Skeletal muscle satellite cell (primary cell): ENCODE data around the gene SLC27A1.
"Not testable (repeated sequence)": the region's sequence is repeated elsewhere in the genome, so short reads cannot be mapped to it uniquely, and the experiment has no call there.

Experiments used
- H3K27me3 ChIP-seq: 2 replicates; pipeline ENCODE4 v1.7.0; 2013; ENCODE audit warnings: low read length; ENCODE audit not compliant: control insufficient read depth, insufficient read depth
- H3K36me3 ChIP-seq: 2 replicates; pipeline ENCODE4 v1.7.0; 2013; ENCODE audit warnings: mild to moderate bottlenecking, control low read depth, low read length; ENCODE audit not compliant: insufficient read depth
- H3K4me1 ChIP-seq: 2 replicates; pipeline ENCODE4 v1.7.0; 2013; ENCODE audit warnings: low read length; ENCODE audit not compliant: control insufficient read depth, insufficient read depth
- H3K4me2 ChIP-seq: 2 replicates; pipeline ENCODE4 v1.7.0; 2013; ENCODE audit warnings: mild to moderate bottlenecking, low read length
- H3K4me3 ChIP-seq: 2 replicates; pipeline ENCODE4 v1.7.0; 2013; ENCODE audit warnings: low read length
- H3K9ac ChIP-seq: 2 replicates; pipeline ENCODE4 v1.7.0; 2013; ENCODE audit warnings: mild to moderate bottlenecking, low read depth, low read length, moderate library complexity
- H3K9me3 ChIP-seq: replicated peaks from 2 replicates; pipeline ENCODE4 v1.7.0; 2013; ENCODE audit warnings: mild to moderate bottlenecking, control low read depth, low read length

Gene SLC27A1

DNA sequence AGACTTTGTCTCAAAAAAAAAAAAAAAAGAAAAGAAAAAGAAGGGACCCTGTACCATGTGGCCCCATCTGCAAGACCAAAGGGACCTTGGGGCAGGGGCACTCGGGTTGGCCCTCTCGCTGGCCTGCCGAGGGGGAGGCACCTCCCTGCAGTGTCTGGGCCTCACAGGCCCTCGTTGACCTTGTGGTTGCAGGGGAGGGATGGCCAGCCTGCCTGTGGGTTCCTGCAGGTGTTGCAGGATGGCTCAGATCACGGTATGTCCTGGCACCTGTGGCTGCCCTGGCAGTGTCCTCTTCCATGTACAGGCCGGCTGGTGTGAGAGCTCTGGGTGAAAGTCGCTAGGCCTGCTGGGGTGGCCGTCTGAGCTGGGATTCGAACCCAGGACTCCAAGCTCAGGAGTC lies 36.4 kb downstream of the SLC27A1 start:
- no peak overlapping the region for H3K9ac ChIP-seq
- peaks cover 11% of the 10 kb centered on the region for H3K4me1 ChIP-seq
- H3K4me3 ChIP-seq, result no peak overlapping the region
- no peaks in the 10 kb centered on the region for H3K27me3 ChIP-seq
- peaks cover 9% of the 10 kb centered on the region for H3K36me3 ChIP-seq
- no peak overlapping the region for H3K4me2 ChIP-seq
- H3K9me3 ChIP-seq, result no peaks in the 10 kb centered on the region

DNA sequence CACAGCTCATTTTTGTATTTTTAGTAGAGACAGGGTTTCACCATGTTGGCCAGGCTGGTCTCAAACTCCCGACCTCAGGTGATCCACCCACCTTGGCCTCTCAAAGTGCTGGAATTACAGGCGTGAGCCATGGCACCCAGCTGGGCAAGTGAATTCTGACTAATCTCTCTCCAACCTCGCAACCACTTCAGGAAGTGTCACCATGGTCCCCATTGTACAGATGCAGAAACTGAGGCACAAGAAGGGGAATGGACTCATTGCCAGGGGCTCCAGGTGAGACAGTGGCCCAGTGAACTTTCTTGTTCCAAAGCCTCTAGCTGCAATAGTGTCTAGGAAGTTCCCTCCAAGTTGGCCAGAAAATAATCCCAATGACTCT lies 38.2 kb downstream of the SLC27A1 start:
- H3K9me3 ChIP-seq, H3K4me3 ChIP-seq, H3K4me2 ChIP-seq, H3K9ac ChIP-seq, H3K36me3 ChIP-seq, H3K27me3 ChIP-seq: not testable (repeated sequence)
- peaks cover 16% of the 10 kb centered on the region for H3K4me1 ChIP-seq

DNA sequence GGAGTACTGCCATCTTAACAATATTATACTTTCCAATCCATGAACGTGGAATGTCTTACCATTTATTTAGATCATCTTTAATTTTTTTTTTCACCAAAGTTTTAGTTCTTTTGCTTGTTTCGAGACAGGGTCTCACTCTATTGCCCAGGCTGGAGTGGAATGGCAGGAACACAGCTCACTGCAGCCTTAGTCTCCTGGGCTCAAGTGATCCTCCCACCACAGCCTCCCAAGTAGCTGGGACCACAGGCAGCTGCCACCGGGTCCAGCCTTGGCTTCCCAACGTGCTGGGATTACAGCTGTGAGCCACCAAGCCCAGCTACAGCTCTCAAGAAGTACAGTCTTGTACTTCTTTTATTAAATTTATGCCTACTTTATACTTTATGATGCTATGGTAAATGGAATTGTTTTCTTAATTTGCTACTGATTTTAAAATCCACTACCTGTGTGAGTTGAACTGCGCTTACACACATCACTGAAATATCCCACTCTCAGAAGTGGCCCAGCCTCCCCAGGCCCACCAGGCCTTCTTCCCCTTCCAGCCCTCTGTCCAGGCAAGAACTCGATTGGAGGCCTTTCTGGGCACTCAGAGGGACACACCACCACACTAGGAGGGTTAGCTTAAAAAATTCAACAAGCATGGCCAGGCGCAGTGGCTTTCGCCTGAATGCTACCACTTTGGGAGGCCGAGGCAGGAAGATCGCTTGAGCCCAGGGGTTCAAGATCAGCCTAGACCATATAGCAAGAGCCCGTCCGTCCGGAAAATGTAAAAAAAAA lies 40.1 kb downstream of the SLC27A1 start:
- H3K9me3 ChIP-seq, result no peaks in the 10 kb centered on the region
- H3K4me2 ChIP-seq, result peak overlapping the region; percentile 96
- peaks cover 19% of the 10 kb centered on the region for H3K4me1 ChIP-seq
- H3K36me3 ChIP-seq, result peaks cover 9% of the 10 kb centered on the region
- H3K9ac ChIP-seq, result peak overlapping the region; percentile 100
- H3K27me3 ChIP-seq, result no peaks in the 10 kb centered on the region
- H3K4me3 ChIP-seq, result peak overlapping the region; percentile 98

DNA sequence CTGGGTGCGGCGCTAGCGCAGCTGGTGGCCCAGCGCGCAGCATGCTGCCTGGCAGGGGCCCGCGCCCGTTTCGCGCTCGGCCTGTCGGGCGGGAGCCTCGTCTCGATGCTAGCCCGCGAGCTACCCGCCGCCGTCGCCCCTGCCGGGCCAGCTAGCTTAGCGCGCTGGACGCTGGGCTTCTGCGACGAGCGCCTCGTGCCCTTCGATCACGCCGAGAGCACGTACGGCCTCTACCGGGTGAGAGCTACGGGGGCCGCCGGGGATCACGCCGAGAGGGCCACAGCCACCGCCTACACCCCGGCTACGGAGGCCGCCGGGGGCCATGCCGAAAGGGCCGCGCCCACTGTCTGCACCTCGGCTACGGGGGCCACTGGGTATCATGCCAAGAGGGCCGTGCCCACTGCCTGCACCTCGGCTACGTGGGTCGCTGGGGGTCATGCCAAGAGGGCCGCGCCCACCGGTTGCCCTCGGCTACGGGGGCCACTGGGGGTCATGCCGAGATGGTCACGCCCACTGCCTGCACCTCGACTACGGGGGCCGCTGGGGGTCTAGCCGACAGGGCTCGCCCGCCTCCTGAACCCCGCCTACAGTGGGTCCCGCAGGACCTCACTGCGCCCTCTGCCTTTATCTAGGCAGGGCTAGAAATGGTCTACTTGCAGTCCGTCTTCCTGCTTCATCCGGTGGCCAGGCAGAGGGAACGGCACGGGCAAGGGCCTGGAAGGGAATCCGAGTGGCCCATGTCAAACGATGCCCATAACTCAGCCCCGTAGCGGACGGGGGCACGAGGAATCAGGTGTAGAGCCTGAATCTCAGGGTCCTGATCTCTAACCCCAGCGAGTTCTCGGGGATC lies 41.6 kb downstream of the SLC27A1 start:
- Histone ChIP-seq H3K27me3 (no peaks in the 10 kb centered on the region), H3K4me1 (peaks cover 19% of the 10 kb centered on the region), H3K9me3 (no peaks in the 10 kb centered on the region)

DNA sequence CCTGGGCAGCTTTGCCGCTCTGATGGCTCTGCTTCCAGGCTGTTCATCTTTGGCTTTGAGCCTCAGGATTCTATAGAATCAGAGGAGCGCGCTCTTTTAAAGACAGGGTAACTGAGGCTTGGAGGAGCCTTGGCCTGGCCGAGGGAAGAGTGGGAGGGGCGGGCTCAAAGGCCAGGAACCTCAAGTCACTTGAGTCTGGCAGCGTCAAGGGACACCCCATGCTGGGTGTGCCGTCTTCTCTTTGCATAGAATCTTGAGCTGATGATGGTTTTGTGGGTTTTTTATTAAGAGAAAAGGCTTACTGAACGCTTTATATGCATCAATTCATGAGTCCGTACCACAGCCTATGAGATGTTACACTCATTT lies 42.2 kb downstream of the SLC27A1 start:
- peak overlapping the region; percentile 98 for H3K4me3 ChIP-seq
- H3K9me3 ChIP-seq, result peaks cover 6% of the 10 kb centered on the region
- H3K4me2 ChIP-seq, result peak overlapping the region; percentile 96
- H3K36me3 ChIP-seq, result peaks cover 24% of the 10 kb centered on the region
- H3K27me3 ChIP-seq, result no peaks in the 10 kb centered on the region
- H3K9ac ChIP-seq, result peak overlapping the region; percentile 100
- H3K4me1 ChIP-seq, result peaks cover 19% of the 10 kb centered on the region

More for the DNA sequence above, 41.6 kb downstream of the SLC27A1 start:
- H3K36me3 ChIP-seq, result peaks cover 18% of the 10 kb centered on the region
- peak overlapping the region; percentile 100 for H3K9ac ChIP-seq
- peak overlapping the region; percentile 96 for H3K4me2 ChIP-seq
- H3K4me3 ChIP-seq, result peak overlapping the region; percentile 98

DNA sequence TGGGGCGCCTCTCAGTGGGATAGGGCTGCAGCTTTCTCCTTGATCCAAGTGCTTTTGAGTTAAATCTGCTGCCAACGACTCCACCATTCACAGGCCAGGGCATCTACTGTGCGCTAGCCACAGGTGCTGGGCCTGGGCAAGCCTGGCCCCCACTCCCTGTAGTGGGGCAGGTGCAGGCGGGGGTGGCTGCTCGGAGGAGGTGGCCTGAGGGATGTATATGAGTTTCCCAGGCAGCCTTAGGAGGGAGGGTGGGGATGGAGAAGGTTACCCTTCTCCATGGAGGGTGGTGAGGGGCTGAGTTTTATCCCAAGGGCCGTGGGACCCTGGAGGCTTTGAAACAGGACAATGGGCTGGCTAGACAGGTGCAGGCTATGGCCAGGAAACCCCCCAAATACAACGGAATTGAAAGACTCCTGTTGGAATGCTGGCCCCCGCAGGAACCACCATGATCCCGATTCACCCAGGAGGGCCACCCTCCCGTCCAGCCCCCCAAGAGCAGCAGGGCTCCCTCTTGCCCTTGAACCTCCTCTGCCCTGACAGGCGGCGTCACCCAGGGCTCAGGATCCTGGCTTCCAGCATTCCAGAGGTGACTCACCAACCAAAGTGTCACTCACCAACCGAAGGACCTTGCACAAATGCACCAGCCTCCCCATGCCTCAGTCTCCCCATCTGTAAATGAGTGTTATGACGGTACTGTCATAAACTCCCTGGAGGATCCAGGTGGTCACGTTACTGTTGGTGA lies 45.3 kb downstream of the SLC27A1 start:
- Histone ChIP-seq H3K36me3 (peaks cover 28% of the 10 kb centered on the region), H3K4me2 (no peak overlapping the region), H3K4me1 (peaks cover 8% of the 10 kb centered on the region), H3K9ac (no peak overlapping the region), H3K4me3 (no peak overlapping the region), H3K9me3 (peaks cover 11% of the 10 kb centered on the region), H3K27me3 (no peaks in the 10 kb centered on the region)

DNA sequence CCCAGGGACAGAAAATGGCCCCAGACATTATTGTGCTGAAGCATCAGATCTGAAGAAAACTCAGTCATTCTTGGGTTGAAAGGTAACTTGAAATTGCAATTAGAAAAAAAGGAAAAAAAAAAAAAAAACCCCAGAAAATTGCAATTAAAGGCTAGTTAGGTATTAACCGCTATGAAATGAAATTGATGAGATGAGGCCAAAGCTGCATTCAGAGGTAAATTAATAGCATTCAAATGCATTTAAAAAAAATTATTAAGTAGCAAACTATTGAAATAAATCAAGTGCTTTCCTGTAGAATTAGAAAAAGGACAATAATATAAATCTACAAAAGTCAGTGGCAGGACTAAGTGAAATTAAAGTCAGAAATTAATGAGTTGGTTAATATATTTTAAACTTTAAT lies 47.6 kb downstream of the SLC27A1 start:
- Histone ChIP-seq H3K9me3 (peaks cover 11% of the 10 kb centered on the region), H3K4me1 (peaks cover 4% of the 10 kb centered on the region), H3K9ac (no peak overlapping the region), H3K4me3 (no peak overlapping the region), H3K4me2 (no peak overlapping the region), H3K27me3 (no peaks in the 10 kb centered on the region), H3K36me3 (peaks cover 35% of the 10 kb centered on the region)

DNA sequence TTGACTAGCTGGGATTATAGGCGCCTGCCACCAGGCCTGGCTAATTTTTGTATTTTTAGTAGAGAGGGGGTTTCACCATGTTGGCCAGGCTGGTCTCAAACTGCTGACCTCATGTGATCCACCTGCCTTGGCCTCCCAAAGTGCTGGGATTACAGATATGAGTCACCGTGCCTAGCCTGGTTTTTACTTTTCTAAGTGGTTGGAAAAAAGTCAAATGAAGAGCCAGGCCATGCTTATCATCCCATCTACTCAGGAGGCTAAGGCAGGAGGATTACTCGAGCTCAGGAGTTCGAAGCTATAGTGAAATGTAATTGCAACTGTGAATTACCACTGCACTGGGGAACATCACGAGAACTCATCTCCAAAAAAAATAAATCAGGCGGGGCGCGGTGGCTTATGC lies 48.3 kb downstream of the SLC27A1 start:
- H3K4me3 ChIP-seq, H3K4me1 ChIP-seq, H3K9ac ChIP-seq, H3K4me2 ChIP-seq, H3K27me3 ChIP-seq: not testable (repeated sequence)
- Histone ChIP-seq H3K9me3 (peaks cover 11% of the 10 kb centered on the region), H3K36me3 (peaks cover 35% of the 10 kb centered on the region)

DNA sequence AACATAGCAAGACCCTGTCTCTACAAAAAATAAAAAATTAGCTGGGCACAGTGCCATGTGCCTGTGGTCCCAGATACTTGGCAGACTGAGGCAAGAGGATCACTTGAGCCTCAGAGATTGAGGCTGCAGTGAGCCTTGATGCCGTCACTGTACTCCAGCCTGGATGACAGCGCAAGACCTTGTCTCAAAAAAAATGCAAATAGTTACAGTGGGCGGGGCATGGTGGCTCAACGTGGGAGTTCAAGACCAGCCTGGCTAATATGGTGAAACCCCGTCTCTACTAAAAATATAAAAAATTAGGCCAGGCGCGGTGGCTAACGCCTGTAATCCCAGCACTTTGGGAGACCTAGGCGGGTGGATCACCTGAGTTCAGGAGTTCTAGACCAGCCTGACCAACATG lies 49.6 kb downstream of the SLC27A1 start:
- no peak overlapping the region for H3K4me3 ChIP-seq
- H3K36me3 ChIP-seq, result peaks cover 35% of the 10 kb centered on the region
- H3K4me1 ChIP-seq, result no peaks in the 10 kb centered on the region
- no peak overlapping the region for H3K9ac ChIP-seq
- H3K27me3 ChIP-seq, result peaks cover 3% of the 10 kb centered on the region
- H3K9me3 ChIP-seq, result peaks cover 11% of the 10 kb centered on the region
- no peak overlapping the region for H3K4me2 ChIP-seq

DNA sequence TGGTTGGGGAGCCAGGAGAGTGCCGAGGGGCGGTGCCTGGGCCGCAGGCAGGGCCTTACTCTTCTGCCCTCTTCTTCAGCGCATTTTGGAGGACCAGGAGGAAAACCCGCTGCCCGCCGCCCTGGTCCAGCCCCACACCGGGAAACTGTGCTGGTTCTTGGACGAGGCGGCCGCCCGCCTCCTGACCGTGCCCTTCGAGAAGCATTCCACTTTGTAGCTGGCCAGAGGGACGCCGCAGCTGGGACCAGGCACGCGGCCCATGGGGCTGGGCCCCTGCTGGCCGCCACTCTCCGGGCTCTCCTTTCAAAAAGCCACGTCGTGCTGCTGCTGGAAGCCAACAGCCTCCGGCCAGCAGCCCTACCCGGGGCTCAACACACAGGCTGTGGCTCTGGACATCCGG lies 50.5 kb downstream of the SLC27A1 start:
- Histone ChIP-seq H3K4me1 (no peaks in the 10 kb centered on the region), H3K9ac (no peak overlapping the region), H3K4me2 (no peak overlapping the region), H3K27me3 (peaks cover 4% of the 10 kb centered on the region), H3K4me3 (no peak overlapping the region), H3K36me3 (peaks cover 32% of the 10 kb centered on the region), H3K9me3 (peaks cover 11% of the 10 kb centered on the region)
